Left kidney (tissue), 2 donors: ENCODE measurements around the gene RARB. TPM values are rescaled to one million over a fixed set of nuclear protein-coding genes. Genes with fewer than 3 reads are reported as not detected.

Experiments used
- DNase-seq: peaks from one replicate; pipeline ENCODE4 v3.0.0-alpha.2; 2013
- polyA plus RNA-seq: library from polyadenylated mRNA; unstranded; fragments of 120-200 nt; gene quantifications from one replicate; pipeline ENCODE4 v1.2.1, GENCODE V29; 2013; ENCODE audit not compliant: insufficient read length

The RARB gene
- polyA plus RNA-seq, 1 donor: 50.7 TPM

DNA sequence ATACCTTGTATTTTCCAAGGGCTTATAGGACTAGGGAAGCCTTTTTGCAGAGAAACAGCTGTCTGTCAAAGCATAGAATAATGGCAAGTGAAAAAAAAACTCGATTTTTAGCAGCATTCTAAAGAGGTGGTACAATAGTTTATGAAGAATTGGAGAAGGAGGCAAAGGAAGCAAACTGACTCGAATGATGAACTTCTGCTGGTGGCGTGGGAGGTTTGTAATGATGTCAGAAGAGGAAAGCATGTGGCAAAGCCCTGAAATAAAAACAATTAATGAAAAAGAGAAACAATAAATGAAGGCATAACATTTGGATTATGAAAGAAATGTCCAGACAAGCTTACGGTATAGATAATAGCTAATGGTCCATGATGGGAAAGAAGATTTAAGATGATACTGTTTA, 77.5 kb downstream of the RARB start:
- no peak for DNase-seq

DNA sequence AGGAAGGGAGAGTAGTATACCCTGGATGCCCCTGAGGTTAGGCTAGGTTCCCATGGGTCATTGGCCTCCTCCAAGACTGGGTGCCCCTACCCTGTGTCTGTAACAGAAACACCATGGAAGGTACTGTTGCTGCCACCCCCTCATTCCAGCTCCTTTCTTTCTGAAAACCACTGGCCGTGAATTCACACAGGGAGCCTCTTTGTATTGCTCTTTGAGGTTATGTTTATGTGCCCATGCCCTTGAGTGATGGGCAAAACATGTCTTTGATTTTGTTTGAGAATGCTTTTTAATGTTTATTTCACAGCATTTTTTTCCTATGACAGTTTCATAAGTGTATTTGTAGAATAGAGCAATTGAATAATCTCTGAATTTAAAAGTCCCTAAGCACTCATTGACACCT, 79.7 kb downstream of the RARB start:
- DNase-seq: no peak

DNA sequence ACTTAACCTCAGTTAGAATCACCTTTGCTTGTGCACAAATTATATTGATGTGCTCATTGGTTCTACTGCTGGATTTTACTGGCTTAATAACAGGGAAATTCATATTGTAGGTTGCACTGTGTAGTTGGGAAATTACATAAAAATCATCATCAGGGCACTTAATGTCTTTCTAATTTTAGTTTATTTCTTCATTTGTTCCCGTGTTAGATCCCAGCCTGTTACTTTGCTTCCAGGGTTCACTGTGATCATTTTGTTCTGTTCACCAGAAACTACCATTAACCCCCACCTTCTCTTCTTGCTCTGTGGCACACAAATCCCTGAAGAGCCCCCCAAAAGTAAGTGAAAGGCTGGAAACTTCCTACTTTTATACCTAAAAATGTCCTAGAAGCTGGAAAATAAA, 80.4 kb downstream of the RARB start:
- DNase-seq: no peak

- DNase-seq: no peak
These were observed 80.8 kb downstream of the RARB start for GRCh38 chr3:25508901-25509300.

GRCh38 chr3:25510797-25511196, 82.7 kb downstream of the RARB start:
- no peak for DNase-seq

DNA sequence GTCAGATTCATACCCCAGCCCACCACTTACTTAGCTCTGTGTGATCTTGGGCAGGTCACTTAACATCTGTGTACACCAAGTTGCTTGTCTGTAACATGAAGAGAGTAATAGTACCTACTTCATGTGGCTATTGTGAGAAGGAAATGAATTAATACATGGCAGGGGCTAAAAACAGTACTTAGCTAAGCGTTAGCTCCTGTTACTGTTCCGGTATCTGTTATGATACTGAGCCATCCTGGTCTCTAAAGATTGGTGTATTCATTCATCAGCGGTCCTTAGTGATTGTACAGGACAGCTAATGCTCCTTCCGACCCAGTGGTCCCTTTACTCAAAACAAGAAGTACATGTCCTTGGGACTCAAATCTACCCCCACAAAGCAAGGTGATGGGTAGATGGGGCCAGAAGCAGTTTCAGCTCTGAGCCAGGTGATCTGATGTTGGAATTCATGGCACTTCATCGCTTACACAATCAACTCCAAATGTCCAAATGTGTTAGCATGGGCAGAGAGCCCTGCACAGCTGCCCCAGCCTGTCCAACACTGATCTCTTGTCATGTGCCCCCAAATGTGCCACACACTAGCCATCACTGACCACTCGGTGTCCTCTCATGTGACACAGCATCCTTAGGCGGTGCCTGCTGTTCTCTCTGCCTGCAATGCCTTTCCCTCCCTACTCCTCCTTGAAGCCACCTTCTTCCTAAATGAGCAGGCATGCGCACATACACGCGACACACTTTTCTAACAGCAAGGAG, 84.1 kb downstream of the RARB start:
- no peak for DNase-seq

- no peak for DNase-seq
These were observed 85.7 kb downstream of the RARB start for GRCh38 chr3:25513642-25514266.

- DNase-seq: no peak
These were observed 87.1 kb downstream of the RARB start for GRCh38 chr3:25515171-25515570.

- DNase-seq: no peak
These were observed 93.0 kb downstream of the RARB start for GRCh38 chr3:25520926-25521559.

- no peak for DNase-seq
These were observed 99.3 kb downstream of the RARB start for GRCh38 chr3:25527336-25527735.

- DNase-seq: no peak
These were observed 99.7 kb downstream of the RARB start for GRCh38 chr3:25527801-25528200.

DNA sequence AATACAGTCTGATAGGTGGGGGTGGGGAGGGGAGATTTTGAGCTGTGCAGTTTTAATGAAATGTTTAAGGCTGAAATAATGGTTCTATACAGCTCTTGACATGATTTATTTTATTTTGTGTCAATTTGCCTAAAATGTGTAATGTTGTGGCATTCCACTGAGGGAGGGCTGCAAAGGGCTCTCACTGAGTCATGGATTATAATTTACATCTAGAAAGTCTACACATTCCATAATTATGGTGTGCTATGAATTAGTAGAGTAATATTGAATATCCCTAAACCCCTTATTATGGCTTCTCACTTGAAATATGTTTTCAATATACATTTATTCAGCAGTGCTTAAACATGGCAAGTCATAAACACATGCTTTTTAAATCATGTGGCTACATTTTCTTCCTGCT, 103.9 kb downstream of the RARB start:
- no peak for DNase-seq

DNA sequence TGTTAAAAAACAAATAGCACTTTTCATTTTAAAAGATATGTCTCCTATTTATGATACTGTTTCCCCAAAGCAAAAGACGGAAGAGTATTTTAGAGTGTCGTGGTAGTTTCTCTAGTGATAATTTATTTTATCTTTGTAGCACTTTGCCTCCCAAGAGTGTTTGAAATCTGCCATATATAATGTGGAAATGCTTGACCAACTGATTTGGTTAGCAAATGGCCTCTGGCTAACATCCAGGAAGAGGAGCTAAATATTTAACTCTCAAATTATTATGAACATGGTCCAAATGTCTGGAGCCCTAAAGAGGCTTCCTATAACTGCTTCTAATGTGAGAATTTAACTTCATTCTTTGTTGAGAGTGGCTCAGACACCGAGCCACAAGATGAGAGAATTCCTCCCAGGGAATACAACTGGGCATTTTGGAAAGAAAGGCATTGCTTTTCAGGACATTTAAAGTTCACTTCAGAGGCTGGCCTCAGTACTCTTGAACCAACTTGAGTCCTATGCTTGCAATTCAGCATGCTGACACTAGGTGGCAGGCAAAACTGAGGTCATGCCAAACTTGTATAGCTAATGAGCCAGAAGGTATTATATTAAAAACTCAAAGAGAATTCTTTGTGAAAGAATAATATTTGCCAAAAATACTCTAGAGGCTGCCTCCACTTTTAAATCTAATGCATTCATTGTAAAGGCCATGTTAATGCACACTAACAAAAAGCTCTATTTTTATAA, 104.5 kb downstream of the RARB start:
- DNase-seq: no peak

DNA sequence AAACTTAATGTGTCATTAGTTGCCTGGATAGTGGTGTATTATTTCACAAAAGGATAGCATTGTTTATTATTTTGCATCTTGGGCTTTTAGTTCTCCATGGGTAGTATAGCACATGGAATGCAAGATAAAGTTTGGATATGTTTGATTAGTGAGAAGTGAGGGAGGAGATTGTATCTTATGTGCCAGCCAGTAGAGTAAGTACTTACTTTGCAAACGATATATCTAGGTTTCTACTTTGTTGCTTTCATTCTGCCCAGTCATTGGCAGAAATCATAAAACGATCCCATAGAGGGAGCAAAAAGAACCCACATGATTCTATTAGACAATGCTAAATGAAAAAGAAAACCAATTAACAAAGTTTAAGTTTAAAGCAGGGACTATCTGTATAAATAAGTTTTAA, 105.3 kb downstream of the RARB start:
- no peak for DNase-seq

GRCh38 chr3:25534007-25534406, 105.9 kb downstream of the RARB start:
- DNase-seq: no peak

- DNase-seq: peak; percentile 41
These were observed 108.7 kb downstream of the RARB start for GRCh38 chr3:25536521-25537391.

- no peak for DNase-seq
These were observed 109.5 kb downstream of the RARB start for GRCh38 chr3:25537516-25537915.

GRCh38 chr3:25540273-25540672, 112.2 kb downstream of the RARB start:
- DNase-seq: no peak

GRCh38 chr3:25542492-25543039, 114.5 kb downstream of the RARB start:
- DNase-seq: no peak

DNA sequence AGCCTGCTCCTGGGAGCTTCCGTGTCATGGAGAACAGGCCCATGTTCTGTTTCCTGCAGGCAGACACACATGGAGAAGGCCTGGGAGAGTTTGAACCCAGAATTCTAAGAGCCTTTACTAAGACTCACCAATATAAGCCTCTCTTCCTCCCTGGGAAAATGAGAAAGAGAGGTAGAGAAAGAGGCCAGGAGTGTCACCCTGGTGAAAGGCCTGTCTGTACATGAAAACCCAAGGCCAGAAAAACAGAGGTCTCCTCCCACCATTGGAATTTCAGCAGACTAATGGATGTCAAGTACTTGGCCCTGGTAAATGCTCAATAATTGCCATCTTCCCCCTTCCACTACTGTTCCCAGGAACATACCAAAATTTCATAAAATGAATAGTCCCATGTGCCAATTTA, 119.0 kb downstream of the RARB start:
- DNase-seq: no peak

- no peak for DNase-seq
These were observed 120.0 kb downstream of the RARB start for GRCh38 chr3:25547943-25548674.
